ENCODE measurements around the gene LLPH. TPM values are rescaled to one million over a fixed set of nuclear protein-coding genes. Genes with fewer than 3 reads are reported as not detected.
A peak's percentile ranks its signal among the peaks of the same experiment; 100 is the strongest.

LLPH gene
- 7.4 and 9.1 TPM in 2 replicates for polyA plus RNA-seq (2012; rRNA removed)
- polyA plus RNA-seq (2012; cell fraction: cytosol; rRNA removed), result 16.7 and 33.6 TPM in 2 replicates
- 1.3 and 2.8 TPM in 2 replicates for polyA plus RNA-seq (2012; cell fraction: nucleus; rRNA removed)

DNA sequence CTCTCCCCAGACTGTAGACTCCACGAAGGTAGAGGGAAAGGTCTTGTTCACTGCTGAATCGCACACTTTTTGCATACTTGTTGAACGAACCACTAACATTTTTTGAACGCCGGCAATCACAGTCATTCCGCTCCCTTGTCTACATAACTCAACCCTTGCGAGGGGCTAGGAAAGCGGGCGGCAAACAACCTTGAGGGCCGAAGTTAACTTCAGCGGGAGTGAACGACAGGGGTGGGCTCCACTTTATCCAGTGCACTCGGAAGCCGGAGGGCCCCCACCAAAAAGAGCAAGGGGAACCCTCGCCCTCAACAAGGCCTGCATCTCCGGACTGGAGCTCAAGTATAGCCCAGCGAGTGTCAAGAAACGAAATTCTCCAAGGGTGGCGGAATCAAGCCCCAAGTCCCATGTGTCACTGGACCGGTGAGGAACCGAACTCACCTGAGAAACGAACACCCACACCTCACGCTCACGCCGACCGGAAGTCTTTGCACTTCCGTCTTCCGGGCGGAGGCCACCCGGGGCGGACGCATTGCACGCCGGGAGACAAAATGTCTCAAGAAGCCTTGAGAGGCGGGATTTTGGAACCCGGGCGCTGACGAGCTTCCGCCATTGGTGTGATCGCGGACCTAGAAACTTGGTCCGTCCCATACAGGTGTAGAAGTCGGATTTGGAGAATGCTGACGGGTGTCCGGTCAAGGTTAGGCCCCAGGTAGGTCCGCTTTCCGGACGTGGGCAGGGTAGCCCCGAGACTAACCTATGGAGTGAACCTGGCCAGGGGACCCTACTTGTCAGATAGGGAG lies at the start of gene LLPH:
TSS of gene LLPH (minus strand) at position 484 of the 800 bp plus-strand sequence. CDS start 1,644 bp downstream, outside the sequence.
- Histone ChIP-seq H3K79me2 (ENCODE audit: insufficient read depth) (peaks cover 63% of the 10 kb centered on the region), H3K36me3 (replicated peaks in 1 of 2; ENCODE audit: control insufficient read depth in 1 of 2, insufficient read depth in 2 of 2, low read length in 1 of 2) (peaks cover 24 to 31% of the 10 kb centered on the region in 2 experiments), H3K9ac (peak within 1 kb of the TSS; percentile 79)
- TF ChIP-seq RAD21 (IDR thresholded peaks at IDR 0.05; ENCODE audit: low read length) (no peak), FOXM1 (IDR thresholded peaks at IDR 0.05; ENCODE audit: low read depth) (no peak), PBX3 (IDR thresholded peaks at IDR 0.05) (no peak), CHD2 (IDR thresholded peaks at IDR 0.05; ENCODE audit: low read length, partially characterized antibody) (peak; percentile 44), ELF1 (IDR thresholded peaks at IDR 0.05) (peak; percentile 100), RCOR1 (IDR thresholded peaks at IDR 0.05; ENCODE audit: low read length) (no peak), MEF2A (IDR thresholded peaks at IDR 0.05; ENCODE audit: borderline replicate concordance, low read depth) (no peak), RXRA (IDR thresholded peaks at IDR 0.05; ENCODE audit: borderline replicate concordance, low read depth) (no peak), USF2 (IDR thresholded peaks at IDR 0.05; ENCODE audit: borderline replicate concordance, low read depth, low read length) (no peak), REST (IDR thresholded peaks at IDR 0.05; ENCODE audit: low read depth, low read length) (0 out of 2 replicates have a peak, but pooled peaks have one; percentile 23), RFX5 (IDR thresholded peaks at IDR 0.05; ENCODE audit: low read length) (no peak), POLR2AphosphoS5 (IDR thresholded peaks at IDR 0.05; ENCODE audit: low read depth, low read length) (peak; percentile 96), ZBTB33 (IDR thresholded peaks at IDR 0.05; ENCODE audit: borderline replicate concordance, low read depth) (no peak), YY1 (IDR thresholded peaks at IDR 0.05; ENCODE audit: low read depth) (peak; percentile 82), TCF12 (IDR thresholded peaks at IDR 0.05) (no peak), FOSL2 (IDR thresholded peaks at IDR 0.05; ENCODE audit: borderline replicate concordance, low read depth) (no peak), FOXJ3 (CRISPR knock-in tag; IDR thresholded peaks at IDR 0.05) (no peak), MXI1 (IDR thresholded peaks at IDR 0.05; ENCODE audit: low read depth, low read length) (peak; percentile 95), TAF1 (IDR thresholded peaks at IDR 0.05; ENCODE audit: borderline replicate concordance, low read depth, low read length) (peak; percentile 93), NFIC (IDR thresholded peaks at IDR 0.05; ENCODE audit: borderline replicate concordance) (no peak), SMC3 (IDR thresholded peaks at IDR 0.05; ENCODE audit: low read depth, low read length) (no peak)
- TF ChIP-seq, protein P1, sequence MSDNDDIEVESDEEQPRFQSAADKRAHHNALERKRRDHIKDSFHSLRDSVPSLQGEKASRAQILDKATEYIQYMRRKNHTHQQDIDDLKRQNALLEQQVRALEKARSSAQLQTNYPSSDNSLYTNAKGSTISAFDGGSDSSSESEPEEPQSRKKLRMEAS (IDR thresholded peaks at IDR 0.05; ENCODE audit: low read depth), result peak; percentile 92
- TF ChIP-seq, protein P2, sequence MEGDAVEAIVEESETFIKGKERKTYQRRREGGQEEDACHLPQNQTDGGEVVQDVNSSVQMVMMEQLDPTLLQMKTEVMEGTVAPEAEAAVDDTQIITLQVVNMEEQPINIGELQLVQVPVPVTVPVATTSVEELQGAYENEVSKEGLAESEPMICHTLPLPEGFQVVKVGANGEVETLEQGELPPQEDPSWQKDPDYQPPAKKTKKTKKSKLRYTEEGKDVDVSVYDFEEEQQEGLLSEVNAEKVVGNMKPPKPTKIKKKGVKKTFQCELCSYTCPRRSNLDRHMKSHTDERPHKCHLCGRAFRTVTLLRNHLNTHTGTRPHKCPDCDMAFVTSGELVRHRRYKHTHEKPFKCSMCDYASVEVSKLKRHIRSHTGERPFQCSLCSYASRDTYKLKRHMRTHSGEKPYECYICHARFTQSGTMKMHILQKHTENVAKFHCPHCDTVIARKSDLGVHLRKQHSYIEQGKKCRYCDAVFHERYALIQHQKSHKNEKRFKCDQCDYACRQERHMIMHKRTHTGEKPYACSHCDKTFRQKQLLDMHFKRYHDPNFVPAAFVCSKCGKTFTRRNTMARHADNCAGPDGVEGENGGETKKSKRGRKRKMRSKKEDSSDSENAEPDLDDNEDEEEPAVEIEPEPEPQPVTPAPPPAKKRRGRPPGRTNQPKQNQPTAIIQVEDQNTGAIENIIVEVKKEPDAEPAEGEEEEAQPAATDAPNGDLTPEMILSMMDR (IDR thresholded peaks at IDR 0.05), result no peak

More for the DNA sequence above, at the start of gene LLPH:
- WGBS (ENCODE audit: low lambda C conversion rate), result 3% methylated on average over 25 of the region's 49 CpGs
- peak; percentile 90 for DNase-seq
- peak within 1 kb of the TSS; percentile 91 for H2AFZ ChIP-seq (ENCODE audit: low read depth)
- H3K9me3 ChIP-seq, result no peaks in the 10 kb centered on the region
- CTCF ChIA-PET, result interaction anchor here (0.9 to 3.1 kb wide), 3 partner anchors 15 to 124 kb away, joined by 3 to 12 read pairs (median 6); no protein-coding TSS in a partner anchor
- peaks cover 6 to 16% of the 10 kb centered on the region in 2 experiments; a peak in 3 of 4 replicates for H3K4me1 ChIP-seq (ENCODE audit: control insufficient read depth in 1 of 2, insufficient read depth in 2 of 2, low read depth in 1 of 2, low read length in 1 of 2)
- H3K9me2 ChIP-seq, result no peaks in the 10 kb centered on the region
- POLR2A ChIA-PET, result interaction anchor here (0.6 to 2.2 kb wide), 2 partner anchors 11 to 39 kb away, joined by 3 to 21 read pairs; partner anchors contain the start of gene TMBIM4
- peaks cover 14% of the 10 kb centered on the region for H3F3A ChIP-seq (replicated peaks; ENCODE audit: insufficient read depth)
- peak within 1 kb of the TSS; percentile 90 to 99 for H3K4me3 ChIP-seq (ENCODE audit: low read depth in 2 of 2, low read length in 1 of 2)
- no peaks in the 10 kb centered on the region for H3K27me3 ChIP-seq (ENCODE audit: insufficient read depth)
- peak within 1 kb of the TSS; percentile 88 for H3K4me2 ChIP-seq
- H3K27ac ChIP-seq (ENCODE audit: low read depth in 2 of 2, low read length in 1 of 2), result peak within 1 kb of the TSS; percentile 65 to 68
- H4K20me1 ChIP-seq (ENCODE audit: insufficient read depth), result no peaks in the 10 kb centered on the region

Measured in SK-N-SH (cell line).